T-helper 2 cell treated with Interferon-gamma antibody and Interleukin-4, amounts not matched to agents 5 μg/mL and 100 μg/mL, for 36 hours (primary cell): Measurements from ENCODE around the gene CDHR1.
"Not testable (repeated sequence)": the region's sequence is repeated elsewhere in the genome, so short reads cannot be mapped to it uniquely, and the experiment has no call there.

Experiments
- DNase-seq: peaks from one replicate; pipeline ENCODE4 v3.0.0; 2021; ENCODE audit warnings: low spot score
- H3K27ac Mint-ChIP-seq: one replicate; pipeline ENCODE4 v1.8.0; 2021; ENCODE audit warnings: mild to moderate bottlenecking, mixed read lengths
- H3K27me3 Mint-ChIP-seq: one replicate; pipeline ENCODE4 v1.8.0; 2021; ENCODE audit warnings: low read depth, mixed read lengths
- H3K36me3 Mint-ChIP-seq: one replicate; pipeline ENCODE4 v1.8.0; 2021; ENCODE audit warnings: low read depth, mixed read lengths
- H3K4me1 Mint-ChIP-seq: one replicate; pipeline ENCODE4 v1.8.0; 2021; ENCODE audit warnings: low read depth, mixed read lengths
- H3K4me3 Mint-ChIP-seq: one replicate; pipeline ENCODE4 v1.8.0; 2022; ENCODE audit warnings: mild to moderate bottlenecking, moderate library complexity, mixed read lengths
- H3K9me3 Mint-ChIP-seq: one replicate; pipeline ENCODE4 v1.8.0; 2021; ENCODE audit warnings: mixed read lengths

CDHR1 gene

DNA sequence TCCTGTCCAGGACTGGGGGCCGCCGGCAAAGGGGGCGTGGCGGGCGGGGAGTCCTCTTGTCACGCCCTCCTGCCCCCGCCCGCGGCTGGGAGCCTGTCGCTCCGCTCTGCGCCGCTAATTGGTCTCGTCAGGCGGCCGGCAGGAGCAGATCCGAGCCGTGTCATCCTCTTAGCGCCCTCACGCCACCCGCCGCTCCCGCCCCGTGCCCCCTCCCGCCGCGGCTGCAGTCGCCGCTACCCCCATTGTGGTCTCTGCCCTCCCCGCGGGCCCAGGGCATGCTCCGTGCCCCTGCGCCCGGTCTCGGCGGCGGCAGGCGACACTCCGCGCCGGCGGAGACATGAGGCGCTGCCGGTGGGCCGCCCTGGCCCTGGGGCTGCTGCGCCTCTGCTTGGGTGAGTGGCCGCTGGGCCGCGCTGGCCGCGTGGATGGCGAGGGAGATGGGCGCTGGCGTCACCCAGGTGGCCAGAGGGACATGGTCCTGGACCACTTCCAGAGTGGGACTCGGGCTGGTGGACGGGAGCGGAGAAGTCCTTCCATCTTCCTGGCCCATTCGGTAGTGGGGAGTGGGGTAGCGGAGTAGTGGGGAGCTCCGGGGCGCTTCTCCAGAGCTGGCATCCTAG lies at the start of gene CDHR1:
TSS of gene CDHR1 (plus strand) at position 114 of the 620 bp plus-strand sequence. CDS start at position 338, 224 bp downstream.
- Mint-ChIP-seq H3K9me3 (no peaks in the 10 kb centered on the region), H3K36me3 (no peaks in the 10 kb centered on the region), H3K4me1 (peaks cover 5% of the 10 kb centered on the region), H3K27ac (no peak within 1 kb of the TSS), H3K27me3 (peaks cover 51% of the 10 kb centered on the region), H3K4me3 (no peak within 1 kb of the TSS)
- peak; percentile 21 for DNase-seq

DNA sequence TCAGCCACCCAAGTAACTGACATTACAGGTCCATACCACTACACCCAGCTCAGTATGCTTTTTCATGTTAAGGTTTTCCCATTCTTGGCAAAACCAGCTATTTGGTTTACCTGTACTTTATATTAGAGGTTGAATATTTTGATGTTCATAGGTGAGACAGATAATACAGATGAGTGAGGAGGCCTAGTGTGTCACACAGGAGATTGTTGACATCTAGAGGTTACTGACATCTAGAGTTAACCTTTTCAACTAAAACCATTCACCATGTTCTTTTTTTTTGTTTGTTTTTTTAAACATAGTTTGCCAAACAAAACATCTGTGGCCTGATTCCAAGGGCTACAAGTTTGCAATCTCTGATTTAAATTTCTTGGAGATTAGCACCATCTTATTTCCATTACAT lies 47.0 kb upstream of the CDHR1 start:
- H3K4me3 Mint-ChIP-seq = no peak overlapping the region
- no peak for DNase-seq
- no peaks in the 10 kb centered on the region for H3K9me3 Mint-ChIP-seq
- peaks cover 54% of the 10 kb centered on the region for H3K36me3 Mint-ChIP-seq
- no peak overlapping the region for H3K27ac Mint-ChIP-seq
- no peaks in the 10 kb centered on the region for H3K27me3 Mint-ChIP-seq
- no peaks in the 10 kb centered on the region for H3K4me1 Mint-ChIP-seq

DNA sequence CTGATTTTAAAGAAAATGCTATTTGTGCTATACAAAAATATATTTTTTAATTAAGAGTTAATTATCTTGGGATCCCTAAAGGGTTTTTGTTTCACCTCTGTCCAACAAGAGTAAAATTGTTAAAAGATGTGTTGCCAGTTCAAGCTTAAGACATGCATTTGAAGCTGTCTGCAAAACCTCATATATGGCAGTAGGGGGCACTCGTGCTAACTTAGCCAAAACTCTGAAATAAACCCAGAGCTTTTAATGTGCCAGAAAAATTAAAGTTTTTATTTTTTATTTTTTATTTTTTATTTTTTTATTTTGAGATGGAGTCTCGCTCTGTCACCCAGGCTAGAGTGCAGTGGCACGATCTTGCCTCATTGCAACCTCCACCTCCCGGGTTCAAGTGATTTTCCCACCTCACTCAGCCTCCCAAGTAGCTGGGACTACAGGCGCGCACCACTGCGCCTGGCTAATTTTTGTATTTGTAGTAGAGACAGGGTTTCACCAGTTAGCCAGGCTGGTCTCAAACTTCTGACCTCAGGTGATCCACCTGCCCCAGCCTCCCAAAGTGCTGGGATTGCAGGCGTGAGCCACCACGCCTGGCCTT lies 46.2 kb upstream of the CDHR1 start:
- H3K4me3 Mint-ChIP-seq, DNase-seq, H3K27ac Mint-ChIP-seq, H3K4me1 Mint-ChIP-seq, H3K27me3 Mint-ChIP-seq, H3K9me3 Mint-ChIP-seq: not testable (repeated sequence)
- peaks cover 54% of the 10 kb centered on the region for H3K36me3 Mint-ChIP-seq

GRCh38 chr10:84149854-84150253 lies 44.5 kb upstream of the CDHR1 start:
- no peak overlapping the region for H3K27ac Mint-ChIP-seq
- H3K9me3 Mint-ChIP-seq = no peaks in the 10 kb centered on the region
- H3K4me3 Mint-ChIP-seq = no peak overlapping the region
- DNase-seq = no peak
- H3K27me3 Mint-ChIP-seq = no peaks in the 10 kb centered on the region
- no peaks in the 10 kb centered on the region for H3K4me1 Mint-ChIP-seq
- peaks cover 53% of the 10 kb centered on the region for H3K36me3 Mint-ChIP-seq

- Mint-ChIP-seq H3K27me3 (no peaks in the 10 kb centered on the region), H3K9me3 (no peaks in the 10 kb centered on the region), H3K27ac (no peak overlapping the region), H3K4me3 (no peak overlapping the region), H3K36me3 (peaks cover 46% of the 10 kb centered on the region), H3K4me1 (peaks cover 6% of the 10 kb centered on the region)
- no peak for DNase-seq
Observed at GRCh38 chr10:84152769-84153168, 41.6 kb upstream of the CDHR1 start.

DNA sequence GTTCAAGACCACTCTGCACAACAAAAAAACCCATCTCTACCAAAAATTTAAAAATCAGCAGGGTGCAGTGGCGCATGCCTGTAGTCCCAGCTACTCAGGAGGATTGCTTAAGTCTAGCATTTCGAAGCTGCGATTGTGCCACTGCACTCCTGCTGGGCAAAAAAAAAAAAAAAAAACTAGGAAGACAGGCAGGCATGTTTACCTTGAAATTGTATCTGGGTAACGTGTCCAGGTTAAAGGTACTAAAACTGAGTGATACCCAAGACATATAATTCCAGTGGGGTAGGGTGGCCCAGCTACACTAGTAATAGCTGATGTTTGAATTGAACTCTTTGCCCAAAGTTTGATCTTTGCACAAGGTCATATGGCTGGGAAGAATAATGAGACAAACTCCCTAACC lies 38.8 kb upstream of the CDHR1 start:
- H3K4me1 Mint-ChIP-seq = peaks cover 8% of the 10 kb centered on the region
- no peak overlapping the region for H3K27ac Mint-ChIP-seq

GRCh38 chr10:84156009-84156408 lies 38.3 kb upstream of the CDHR1 start:
- Mint-ChIP-seq H3K27me3 (peaks cover 9% of the 10 kb centered on the region), H3K27ac (no peak overlapping the region), H3K4me3 (no peak overlapping the region), H3K4me1 (peaks cover 8% of the 10 kb centered on the region), H3K9me3 (no peaks in the 10 kb centered on the region), H3K36me3 (peaks cover 30% of the 10 kb centered on the region)
- DNase-seq = no peak

More for the DNA sequence above, 38.8 kb upstream of the CDHR1 start:
- Mint-ChIP-seq H3K36me3 (peaks cover 35% of the 10 kb centered on the region), H3K4me3 (no peak overlapping the region), H3K9me3 (no peaks in the 10 kb centered on the region), H3K27me3 (peaks cover 9% of the 10 kb centered on the region)
- no peak for DNase-seq

DNA sequence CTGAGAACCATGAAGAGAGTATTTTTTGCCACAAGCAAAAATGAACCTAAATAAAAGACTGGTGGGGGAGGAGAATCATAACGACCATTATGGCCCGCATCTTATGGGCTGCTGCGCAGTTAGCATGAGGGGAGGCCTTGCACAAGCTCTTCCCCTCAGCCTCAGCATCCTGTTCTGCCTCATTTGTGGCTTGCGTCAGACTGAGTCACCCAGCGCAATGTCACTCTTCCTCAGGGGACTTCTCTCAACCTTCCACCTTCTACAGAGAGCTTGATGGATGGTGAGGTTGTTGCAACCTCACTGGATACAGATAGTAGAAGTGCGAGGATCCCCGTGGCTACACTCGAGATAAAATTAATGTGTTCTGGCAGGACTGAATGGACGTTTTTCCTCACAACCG lies 37.6 kb upstream of the CDHR1 start:
- Mint-ChIP-seq H3K4me3 (no peak overlapping the region), H3K4me1 (peaks cover 8% of the 10 kb centered on the region), H3K36me3 (peaks cover 28% of the 10 kb centered on the region), H3K27ac (no peak overlapping the region), H3K9me3 (no peaks in the 10 kb centered on the region), H3K27me3 (peaks cover 9% of the 10 kb centered on the region)
- no peak for DNase-seq

- H3K4me3 Mint-ChIP-seq = no peak overlapping the region
- peaks cover 21% of the 10 kb centered on the region for H3K36me3 Mint-ChIP-seq
- H3K27me3 Mint-ChIP-seq = peaks cover 12% of the 10 kb centered on the region
- H3K4me1 Mint-ChIP-seq = peaks cover 8% of the 10 kb centered on the region
- no peaks in the 10 kb centered on the region for H3K9me3 Mint-ChIP-seq
- no peak for DNase-seq
- no peak overlapping the region for H3K27ac Mint-ChIP-seq
Observed at GRCh38 chr10:84158061-84158460, 36.3 kb upstream of the CDHR1 start.

GRCh38 chr10:84158550-84158949 lies 35.8 kb upstream of the CDHR1 start:
- Mint-ChIP-seq H3K4me1 (peaks cover 8% of the 10 kb centered on the region), H3K4me3 (no peak overlapping the region), H3K27ac (no peak overlapping the region), H3K9me3 (no peaks in the 10 kb centered on the region), H3K36me3 (peaks cover 17% of the 10 kb centered on the region), H3K27me3 (peaks cover 16% of the 10 kb centered on the region)
- no peak for DNase-seq

GRCh38 chr10:84159076-84159685 lies 35.2 kb upstream of the CDHR1 start:
- Mint-ChIP-seq H3K4me3 (no peak overlapping the region), H3K4me1 (peaks cover 8% of the 10 kb centered on the region), H3K36me3 (peaks cover 14% of the 10 kb centered on the region), H3K27me3 (peaks cover 17% of the 10 kb centered on the region), H3K9me3 (no peaks in the 10 kb centered on the region), H3K27ac (no peak overlapping the region)
- no peak for DNase-seq

GRCh38 chr10:84160663-84161362 lies 33.5 kb upstream of the CDHR1 start:
- H3K4me3 Mint-ChIP-seq = no peak overlapping the region

GRCh38 chr10:84163996-84164395 lies 30.3 kb upstream of the CDHR1 start:
- Mint-ChIP-seq H3K27me3 (peaks cover 19% of the 10 kb centered on the region), H3K27ac (no peak overlapping the region), H3K36me3 (no peaks in the 10 kb centered on the region), H3K4me1 (peaks cover 3% of the 10 kb centered on the region), H3K4me3 (no peak overlapping the region), H3K9me3 (no peaks in the 10 kb centered on the region)
- no peak for DNase-seq

More at GRCh38 chr10:84160663-84161362, 33.5 kb upstream of the CDHR1 start:
- Mint-ChIP-seq H3K4me1 (peaks cover 8% of the 10 kb centered on the region), H3K36me3 (peaks cover 3% of the 10 kb centered on the region), H3K27me3 (peaks cover 19% of the 10 kb centered on the region), H3K9me3 (no peaks in the 10 kb centered on the region), H3K27ac (no peak overlapping the region)
- DNase-seq = no peak

DNA sequence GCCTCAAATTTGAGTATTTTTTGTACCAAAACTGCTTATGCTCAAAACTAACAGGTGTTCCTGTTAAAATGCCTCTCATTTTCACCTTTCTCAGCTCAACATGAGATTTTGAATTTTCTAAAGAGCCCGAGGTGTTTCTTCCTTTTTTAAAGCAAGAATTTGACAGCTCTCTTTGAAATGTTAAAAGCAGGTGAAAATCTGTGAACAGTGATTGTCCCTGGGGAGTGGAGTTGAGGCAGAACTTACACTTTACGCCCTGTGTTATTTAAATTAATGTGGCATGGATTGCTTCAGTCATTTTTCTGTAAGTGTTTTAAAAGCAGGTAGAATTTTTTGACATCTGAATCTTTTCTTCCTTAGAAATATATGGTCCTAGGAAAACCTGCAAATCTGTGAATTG lies 29.9 kb upstream of the CDHR1 start:
- H3K4me1 Mint-ChIP-seq = peaks cover under 1% of the 10 kb centered on the region
- no peak for DNase-seq
- no peak overlapping the region for H3K27ac Mint-ChIP-seq
- peaks cover 16% of the 10 kb centered on the region for H3K27me3 Mint-ChIP-seq
- no peak overlapping the region for H3K4me3 Mint-ChIP-seq
- H3K36me3 Mint-ChIP-seq = no peaks in the 10 kb centered on the region
- H3K9me3 Mint-ChIP-seq = no peaks in the 10 kb centered on the region
